ENCODE data around the gene MEAK7.

GRCh38 chr16:84529607-84530006, 25.1 kb upstream of the MEAK7 start:
- no peak for TF ChIP-seq TAF1 (IDR thresholded peaks at IDR 0.05; ENCODE audit: borderline replicate concordance, insufficient read depth, low read length)
- no peak for TF ChIP-seq REST (IDR thresholded peaks at IDR 0.05; ENCODE audit: insufficient read depth in 1 of 2, low read depth in 2 of 2, low read length in 2 of 2)
- TF ChIP-seq POLR2AphosphoS5 (IDR thresholded peaks at IDR 0.05; ENCODE audit: low read depth, low read length) = no peak
- TF ChIP-seq SIN3A (IDR thresholded peaks at IDR 0.05; ENCODE audit: borderline replicate concordance, insufficient read depth, low read length) = no peak

All from PFSK-1 (cell line).